ENCODE results near the gene OSBPL5.

OSBPL5 gene

GRCh38 chr11:3154001-3154599, 11.0 kb downstream of the OSBPL5 start:
- TF ChIP-seq NFIC (IDR thresholded peaks at IDR 0.05) (no peak), CREB1 (IDR thresholded peaks at IDR 0.05; ENCODE audit: low read depth) (no peak), ZBTB7A (IDR thresholded peaks at IDR 0.05; ENCODE audit: low read depth) (no peak), RAD21 (IDR thresholded peaks at IDR 0.05; ENCODE audit: low read depth) (no peak), EP300 (IDR thresholded peaks at IDR 0.05; ENCODE audit: borderline replicate concordance) (no peak), TAF1 (IDR thresholded peaks at IDR 0.05; ENCODE audit: low read depth) (no peak), MAX (IDR thresholded peaks at IDR 0.05) (no peak), FOXM1 (IDR thresholded peaks at IDR 0.05; ENCODE audit: borderline replicate concordance, low read depth) (no peak), CEBPB (IDR thresholded peaks at IDR 0.05) (no peak), USF1 (IDR thresholded peaks at IDR 0.05) (no peak), REST (IDR thresholded peaks at IDR 0.05; ENCODE audit: low read depth) (no peak), YY1 (IDR thresholded peaks at IDR 0.05; ENCODE audit: low read depth) (no peak), EGR1 (IDR thresholded peaks at IDR 0.05) (no peak), TCF12 (IDR thresholded peaks at IDR 0.05; ENCODE audit: low read depth) (no peak), TEAD4 (IDR thresholded peaks at IDR 0.05) (no peak)

GRCh38 chr11:3153291-3153861, 11.7 kb downstream of the OSBPL5 start:
- TF ChIP-seq REST (IDR thresholded peaks at IDR 0.05; ENCODE audit: low read depth) (no peak), ZBTB7A (IDR thresholded peaks at IDR 0.05; ENCODE audit: low read depth) (no peak), NFIC (IDR thresholded peaks at IDR 0.05) (no peak), RAD21 (IDR thresholded peaks at IDR 0.05; ENCODE audit: low read depth) (no peak), TCF12 (IDR thresholded peaks at IDR 0.05; ENCODE audit: low read depth) (no peak), USF1 (IDR thresholded peaks at IDR 0.05) (no peak), FOXM1 (IDR thresholded peaks at IDR 0.05; ENCODE audit: borderline replicate concordance, low read depth) (no peak), CEBPB (IDR thresholded peaks at IDR 0.05) (no peak), EP300 (IDR thresholded peaks at IDR 0.05; ENCODE audit: borderline replicate concordance) (no peak), TAF1 (IDR thresholded peaks at IDR 0.05; ENCODE audit: low read depth) (no peak), TEAD4 (IDR thresholded peaks at IDR 0.05) (no peak), MAX (IDR thresholded peaks at IDR 0.05) (no peak), EGR1 (IDR thresholded peaks at IDR 0.05) (no peak), YY1 (IDR thresholded peaks at IDR 0.05; ENCODE audit: low read depth) (no peak), CREB1 (IDR thresholded peaks at IDR 0.05; ENCODE audit: low read depth) (no peak)

- TF ChIP-seq RAD21 (IDR thresholded peaks at IDR 0.05; ENCODE audit: low read depth), result no peak
- TF ChIP-seq CREB1 (IDR thresholded peaks at IDR 0.05; ENCODE audit: low read depth), result no peak
- no peak for TF ChIP-seq YY1 (IDR thresholded peaks at IDR 0.05; ENCODE audit: low read depth)
- TF ChIP-seq TEAD4 (IDR thresholded peaks at IDR 0.05), result no peak
- TF ChIP-seq EGR1 (IDR thresholded peaks at IDR 0.05), result no peak
- no peak for TF ChIP-seq ZBTB7A (IDR thresholded peaks at IDR 0.05; ENCODE audit: low read depth)
- no peak for TF ChIP-seq TCF12 (IDR thresholded peaks at IDR 0.05; ENCODE audit: low read depth)
- TF ChIP-seq FOXM1 (IDR thresholded peaks at IDR 0.05; ENCODE audit: borderline replicate concordance, low read depth), result no peak
Measured at GRCh38 chr11:3152471-3153110, 12.5 kb downstream of the OSBPL5 start.

GRCh38 chr11:3150726-3151125, 14.4 kb downstream of the OSBPL5 start:
- TF ChIP-seq ZBTB7A (IDR thresholded peaks at IDR 0.05; ENCODE audit: low read depth) (no peak), YY1 (IDR thresholded peaks at IDR 0.05; ENCODE audit: low read depth) (no peak)

GRCh38 chr11:3149852-3150188, 15.3 kb downstream of the OSBPL5 start:
- TF ChIP-seq USF1 (IDR thresholded peaks at IDR 0.05), result no peak
- no peak for TF ChIP-seq TCF12 (IDR thresholded peaks at IDR 0.05; ENCODE audit: low read depth)
- no peak for TF ChIP-seq FOXM1 (IDR thresholded peaks at IDR 0.05; ENCODE audit: borderline replicate concordance, low read depth)
- no peak for TF ChIP-seq RAD21 (IDR thresholded peaks at IDR 0.05; ENCODE audit: low read depth)
- no peak for TF ChIP-seq CEBPB (IDR thresholded peaks at IDR 0.05)
- no peak for TF ChIP-seq EP300 (IDR thresholded peaks at IDR 0.05; ENCODE audit: borderline replicate concordance)
- TF ChIP-seq MAX (IDR thresholded peaks at IDR 0.05), result no peak
- no peak for TF ChIP-seq YY1 (IDR thresholded peaks at IDR 0.05; ENCODE audit: low read depth)
- TF ChIP-seq TEAD4 (IDR thresholded peaks at IDR 0.05), result no peak
- TF ChIP-seq CREB1 (IDR thresholded peaks at IDR 0.05; ENCODE audit: low read depth), result no peak
- no peak for TF ChIP-seq REST (IDR thresholded peaks at IDR 0.05; ENCODE audit: low read depth)
- no peak for TF ChIP-seq EGR1 (IDR thresholded peaks at IDR 0.05)
- TF ChIP-seq ZBTB7A (IDR thresholded peaks at IDR 0.05; ENCODE audit: low read depth), result no peak
- TF ChIP-seq TAF1 (IDR thresholded peaks at IDR 0.05; ENCODE audit: low read depth), result no peak
- TF ChIP-seq NFIC (IDR thresholded peaks at IDR 0.05), result no peak

All from Ishikawa (cell line).